ENCODE results near the gene SLC2A9.

GRCh38 chr4:9994246-9994847 lies 26.9 kb downstream of the SLC2A9 start:
- no peak for TF ChIP-seq POLR2A (IDR thresholded peaks at IDR 0.05; ENCODE audit: low read length)
- no peak for TF ChIP-seq GATA1 (IDR thresholded peaks at IDR 0.05; ENCODE audit: low read depth, low read length)

Measured in erythroblast (primary cell).